WTC11 (cell line): Measurements from ENCODE around the gene METTL21A. TPM values are rescaled to one million over a fixed set of nuclear protein-coding genes. Genes with fewer than 3 reads are reported as not detected.
A peak's percentile ranks its signal among the peaks of the same experiment; 100 is the strongest.

Experiments
- ATAC-seq: fragments of 200-7000 bp; cut with Tn5 transposase; 2 replicates; pipeline ENCODE4 v1.10.0; 2021; ENCODE audit warnings: mild to moderate bottlenecking, moderate library complexity
- CTCF ChIA-PET: fragments of 300-600 bp; sonication (Branson Sonifier 250); formaldehyde crosslinking; loops from one replicate; lab custom pipeline; 2021; ENCODE audit warnings: antibody characterized with exemption; lab: Charles Lee
- POLR2A ChIA-PET: fragments of 350-600 bp; sonication (Branson Sonifier 250); formaldehyde crosslinking; loops from one replicate; lab custom pipeline; 2021; ENCODE audit warnings: antibody characterized with exemption; lab: Charles Lee
- DNase-seq: peaks from one replicate; pipeline ENCODE4 v3.0.0; 2021; ENCODE audit warnings: low spot score
- H3K27ac Mint-ChIP-seq: 2 replicates; pipeline ENCODE4 v1.8.0; 2021; ENCODE audit warnings: mixed read lengths
- H3K27me3 Mint-ChIP-seq: 2 replicates; pipeline ENCODE4 v1.8.0; 2021; ENCODE audit warnings: low read depth, mild to moderate bottlenecking, moderate library complexity, mixed read lengths
- H3K36me3 Mint-ChIP-seq: 2 replicates; pipeline ENCODE4 v1.8.0; 2021; ENCODE audit warnings: mixed read lengths
- H3K4me1 Mint-ChIP-seq: 2 replicates; pipeline ENCODE4 v1.8.0; 2022; ENCODE audit warnings: mixed read lengths
- H3K4me3 Mint-ChIP-seq: 2 replicates; pipeline ENCODE4 v1.8.0; 2021; ENCODE audit warnings: mild to moderate bottlenecking, moderate library complexity, mixed read lengths
- H3K9me3 Mint-ChIP-seq: 2 replicates; pipeline ENCODE4 v1.8.0; 2021; ENCODE audit warnings: mixed read lengths
- CBFB ChIP-seq: sonication (generic); formaldehyde crosslinking; IDR thresholded peaks from 2 replicates; pipeline ENCODE4 v1.8.1; 2022; ENCODE audit warnings: mild to moderate bottlenecking, low read depth, missing genetic modification reagents
- ETV6 ChIP-seq: sonication (generic); formaldehyde crosslinking; IDR thresholded peaks from 2 replicates; pipeline ENCODE4 v1.8.1; 2022; ENCODE audit warnings: mild to moderate bottlenecking, missing genetic modification reagents
- FOXJ3 ChIP-seq: sonication (generic); formaldehyde crosslinking; IDR thresholded peaks from 2 replicates; pipeline ENCODE4 v1.9.0; 2021; ENCODE audit warnings: missing genetic modification reagents, mild to moderate bottlenecking, borderline replicate concordance
- FOXP1 ChIP-seq: sonication (generic); formaldehyde crosslinking; IDR thresholded peaks from 2 replicates; pipeline ENCODE4 v1.8.0; 2022; ENCODE audit warnings: missing genetic modification reagents, mild to moderate bottlenecking, moderate library complexity, borderline replicate concordance
- GRHL2 ChIP-seq: fragments of 250-450 bp; sonication (Bioruptor Pico); IDR thresholded peaks from 2 replicates; pipeline ENCODE4 v1.8.0; 2022; ENCODE audit warnings: mild to moderate bottlenecking, moderate library complexity; ENCODE audit not compliant: insufficient replicate concordance, severe bottlenecking
- GTF2I ChIP-seq: fragments of 250-450 bp; sonication (Bioruptor Pico); conservative IDR thresholded peaks from 2 replicates; pipeline ENCODE4 v1.4.0; 2021; ENCODE audit warnings: mild to moderate bottlenecking
- IRF2 ChIP-seq: sonication (generic); formaldehyde crosslinking; IDR thresholded peaks from 2 replicates; pipeline ENCODE4 v1.8.0; 2022; ENCODE audit warnings: low read depth, missing genetic modification reagents, borderline replicate concordance
- MXD4 ChIP-seq: fragments of 250-450 bp; sonication (Bioruptor Pico); IDR thresholded peaks from 2 replicates; pipeline ENCODE4 v1.8.0; 2021; ENCODE audit warnings: mild to moderate bottlenecking, moderate library complexity, borderline replicate concordance
- NFYB ChIP-seq: sonication (generic); formaldehyde crosslinking; conservative IDR thresholded peaks from 2 replicates; pipeline ENCODE4 v1.8.0; 2022; ENCODE audit warnings: low read depth, missing genetic modification reagents
- NR3C1 ChIP-seq: sonication (generic); formaldehyde crosslinking; conservative IDR thresholded peaks from 2 replicates; pipeline ENCODE4 v1.8.1; 2023; ENCODE audit warnings: low read depth, mild to moderate bottlenecking, missing genetic modification reagents
- SMAD4 ChIP-seq: sonication (generic); formaldehyde crosslinking; IDR thresholded peaks from 2 replicates; pipeline ENCODE4 v1.8.0; 2022; ENCODE audit warnings: mild to moderate bottlenecking, missing genetic modification reagents
- ZNF138 ChIP-seq: sonication (generic); formaldehyde crosslinking; conservative IDR thresholded peaks from 2 replicates; pipeline ENCODE4 v1.8.1; 2022; ENCODE audit warnings: mild to moderate bottlenecking, moderate library complexity, missing genetic modification reagents
- ZNF219 ChIP-seq: sonication (generic); formaldehyde crosslinking; IDR thresholded peaks from 2 replicates; pipeline ENCODE4 v1.8.0; 2023; ENCODE audit warnings: missing genetic modification reagents, mild to moderate bottlenecking, borderline replicate concordance
- ZNF232 ChIP-seq: sonication (generic); formaldehyde crosslinking; IDR thresholded peaks from 2 replicates; pipeline ENCODE4 v1.8.0; 2022; ENCODE audit warnings: mild to moderate bottlenecking, missing genetic modification reagents
- total RNA-seq: library from RNA; stranded (reverse); gene quantifications from 3 replicates; pipeline ENCODE4 v1.2.3, GENCODE V29; 2021
- TF ChIP-seq, protein P1 (sequence below): sonication (generic); formaldehyde crosslinking; conservative IDR thresholded peaks from 2 replicates; pipeline ENCODE4 v1.8.1; 2023; ENCODE audit warnings: mild to moderate bottlenecking, low read depth, missing genetic modification reagents, moderate library complexity
- TF ChIP-seq, protein P2 (sequence below): sonication (generic); formaldehyde crosslinking; IDR thresholded peaks from 2 replicates; pipeline ENCODE4 v1.8.0; 2022; ENCODE audit warnings: mild to moderate bottlenecking, missing genetic modification reagents
- TF ChIP-seq, protein P3 (sequence below): sonication (generic); formaldehyde crosslinking; IDR thresholded peaks from 2 replicates; pipeline ENCODE4 v1.8.1; 2022; ENCODE audit warnings: mild to moderate bottlenecking, missing genetic modification reagents, moderate library complexity, borderline replicate concordance
- TF ChIP-seq, protein P4 (sequence below): fragments of 200-600 bp; IDR thresholded peaks from 2 replicates; pipeline ENCODE4 v1.8.0; 2022; ENCODE audit warnings: antibody characterized with exemption
- TF ChIP-seq, protein P5 (sequence below): sonication (generic); formaldehyde crosslinking; IDR thresholded peaks from 2 replicates; pipeline ENCODE4 v1.8.0; 2023; ENCODE audit warnings: missing genetic modification reagents
- TF ChIP-seq, protein P6 (sequence below): sonication (generic); formaldehyde crosslinking; IDR thresholded peaks from 2 replicates; pipeline ENCODE4 v1.8.1; 2023; ENCODE audit warnings: mild to moderate bottlenecking, missing genetic modification reagents
- TF ChIP-seq, protein P7 (sequence below): fragments of 250-450 bp; sonication (Bioruptor Pico); IDR thresholded peaks from 2 replicates; pipeline ENCODE4 v1.9.0; 2021; ENCODE audit warnings: mild to moderate bottlenecking, borderline replicate concordance

Gene METTL21A
- total RNA-seq, 1 experiment from 2014 or later = 56.4 TPM

DNA sequence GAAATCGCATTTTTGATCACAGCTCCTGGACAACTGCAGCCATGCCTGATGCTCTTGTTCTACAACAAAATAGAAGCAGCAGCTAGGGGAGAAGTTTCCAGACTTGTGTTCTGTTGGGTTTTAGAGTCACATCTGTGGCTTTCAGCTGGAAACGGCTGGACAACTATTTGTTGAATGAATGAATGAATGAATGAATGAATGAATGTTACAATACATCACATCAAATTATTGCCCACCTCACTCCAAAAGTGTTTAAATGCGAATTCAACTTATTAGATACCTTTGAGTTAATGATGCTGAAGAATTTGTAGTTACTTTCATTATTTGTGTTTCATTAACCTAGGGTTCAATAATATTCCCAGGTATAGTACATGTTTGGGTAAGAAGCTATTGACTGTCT is 8.5 kb upstream of the METTL21A start:
- Mint-ChIP-seq H3K36me3 (no peaks in the 10 kb centered on the region), H3K27ac (no peak overlapping the region), H3K4me3 (no peak overlapping the region), H3K4me1 (peaks cover 22% of the 10 kb centered on the region), H3K9me3 (no peaks in the 10 kb centered on the region), H3K27me3 (no peaks in the 10 kb centered on the region)
- ATAC-seq (no peak), DNase-seq (no peak)
- TF ChIP-seq, protein P1, sequence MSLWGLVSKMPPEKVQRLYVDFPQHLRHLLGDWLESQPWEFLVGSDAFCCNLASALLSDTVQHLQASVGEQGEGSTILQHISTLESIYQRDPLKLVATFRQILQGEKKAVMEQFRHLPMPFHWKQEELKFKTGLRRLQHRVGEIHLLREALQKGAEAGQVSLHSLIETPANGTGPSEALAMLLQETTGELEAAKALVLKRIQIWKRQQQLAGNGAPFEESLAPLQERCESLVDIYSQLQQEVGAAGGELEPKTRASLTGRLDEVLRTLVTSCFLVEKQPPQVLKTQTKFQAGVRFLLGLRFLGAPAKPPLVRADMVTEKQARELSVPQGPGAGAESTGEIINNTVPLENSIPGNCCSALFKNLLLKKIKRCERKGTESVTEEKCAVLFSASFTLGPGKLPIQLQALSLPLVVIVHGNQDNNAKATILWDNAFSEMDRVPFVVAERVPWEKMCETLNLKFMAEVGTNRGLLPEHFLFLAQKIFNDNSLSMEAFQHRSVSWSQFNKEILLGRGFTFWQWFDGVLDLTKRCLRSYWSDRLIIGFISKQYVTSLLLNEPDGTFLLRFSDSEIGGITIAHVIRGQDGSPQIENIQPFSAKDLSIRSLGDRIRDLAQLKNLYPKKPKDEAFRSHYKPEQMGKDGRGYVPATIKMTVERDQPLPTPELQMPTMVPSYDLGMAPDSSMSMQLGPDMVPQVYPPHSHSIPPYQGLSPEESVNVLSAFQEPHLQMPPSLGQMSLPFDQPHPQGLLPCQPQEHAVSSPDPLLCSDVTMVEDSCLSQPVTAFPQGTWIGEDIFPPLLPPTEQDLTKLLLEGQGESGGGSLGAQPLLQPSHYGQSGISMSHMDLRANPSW (CRISPR knock-in tag) = no peak
- TF ChIP-seq, protein P2, sequence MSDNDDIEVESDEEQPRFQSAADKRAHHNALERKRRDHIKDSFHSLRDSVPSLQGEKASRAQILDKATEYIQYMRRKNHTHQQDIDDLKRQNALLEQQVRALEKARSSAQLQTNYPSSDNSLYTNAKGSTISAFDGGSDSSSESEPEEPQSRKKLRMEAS = no peak
- no peak for TF ChIP-seq GRHL2 (CRISPR knock-in tag)
- no peak for TF ChIP-seq ZNF219
- TF ChIP-seq ZNF138 (CRISPR knock-in tag) = no peak
- TF ChIP-seq SMAD4 (CRISPR knock-in tag) = no peak
- TF ChIP-seq ETV6 (CRISPR knock-in tag) = no peak
- TF ChIP-seq NFYB (CRISPR knock-in tag) = no peak
- no peak for TF ChIP-seq ZNF232 (CRISPR knock-in tag)
- POLR2A ChIA-PET = interaction anchor here (0.7 kb wide), 1 partner anchor 78 kb away, joined by 4 read pairs; the partner anchor contains the start of gene CCNYL1
- CTCF ChIA-PET = interaction anchor here (2.6 kb wide), 1 partner anchor 59 kb away, joined by 11 read pairs; no protein-coding TSS in a partner anchor

DNA sequence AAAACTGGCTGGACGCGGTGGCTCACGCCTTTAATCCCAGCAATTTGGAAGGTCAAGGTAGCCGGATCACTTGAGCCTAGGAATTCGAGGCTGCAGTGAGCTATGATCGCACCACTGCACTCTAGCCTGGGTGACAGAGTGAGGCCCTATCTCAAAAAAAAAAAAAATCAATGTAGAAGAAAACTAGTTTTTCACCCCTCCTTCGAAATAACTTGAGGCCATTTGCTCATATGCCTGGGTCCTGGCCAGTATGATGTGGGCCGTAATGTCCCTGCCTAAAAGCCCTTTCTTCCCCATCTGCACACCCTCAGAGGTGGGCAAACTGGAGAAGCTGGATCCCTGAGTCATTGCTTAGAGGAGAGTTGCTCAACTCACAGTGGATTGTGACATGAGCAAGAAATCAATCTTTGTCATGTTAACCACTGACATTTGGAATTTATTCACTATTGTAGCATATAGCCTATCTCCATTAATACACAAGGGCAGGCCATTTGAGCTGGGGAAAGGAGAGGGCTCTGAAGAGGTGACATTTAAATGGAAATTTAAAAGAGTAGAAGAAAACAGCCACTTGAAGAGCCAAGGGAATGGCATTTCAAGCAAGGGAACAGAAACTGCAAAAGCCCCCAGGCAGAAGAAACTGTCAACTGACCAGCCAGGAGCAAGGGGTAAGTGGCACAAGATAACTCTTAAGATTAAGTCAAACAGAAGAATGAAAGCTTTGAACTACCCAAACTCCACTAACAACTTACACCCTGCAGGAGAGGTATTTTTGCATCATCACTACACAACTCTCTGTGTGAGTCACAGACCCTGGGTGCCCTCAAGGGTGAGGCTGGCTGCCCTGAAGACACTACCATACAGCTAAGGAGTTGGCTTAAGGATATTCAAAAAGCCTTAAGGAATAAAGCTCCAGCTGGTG is 7.6 kb upstream of the METTL21A start:
- ATAC-seq (peak; percentile 34; the same call in 1 of the 2 replicates), DNase-seq (no peak)
- Mint-ChIP-seq H3K4me3 (no peak overlapping the region), H3K9me3 (no peaks in the 10 kb centered on the region), H3K4me1 (peaks cover 22% of the 10 kb centered on the region), H3K27me3 (no peaks in the 10 kb centered on the region), H3K36me3 (no peaks in the 10 kb centered on the region), H3K27ac (peak overlapping the region; percentile 78; the same call in 1 of the 2 replicates)
- CTCF ChIA-PET = interaction anchor here (2.6 kb wide), 1 partner anchor 60 kb away, joined by 11 read pairs; no protein-coding TSS in a partner anchor
- POLR2A ChIA-PET = interaction anchor here (0.7 to 0.8 kb wide), 2 partner anchors 78 to 79 kb away, joined by 4 read pairs; partner anchors contain the start of gene CCNYL1
- no peak for TF ChIP-seq FOXJ3
- no peak for TF ChIP-seq MXD4
- no peak for TF ChIP-seq FOXP1 (CRISPR knock-in tag)
- TF ChIP-seq, protein P3, sequence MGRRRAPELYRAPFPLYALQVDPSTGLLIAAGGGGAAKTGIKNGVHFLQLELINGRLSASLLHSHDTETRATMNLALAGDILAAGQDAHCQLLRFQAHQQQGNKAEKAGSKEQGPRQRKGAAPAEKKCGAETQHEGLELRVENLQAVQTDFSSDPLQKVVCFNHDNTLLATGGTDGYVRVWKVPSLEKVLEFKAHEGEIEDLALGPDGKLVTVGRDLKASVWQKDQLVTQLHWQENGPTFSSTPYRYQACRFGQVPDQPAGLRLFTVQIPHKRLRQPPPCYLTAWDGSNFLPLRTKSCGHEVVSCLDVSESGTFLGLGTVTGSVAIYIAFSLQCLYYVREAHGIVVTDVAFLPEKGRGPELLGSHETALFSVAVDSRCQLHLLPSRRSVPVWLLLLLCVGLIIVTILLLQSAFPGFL (CRISPR knock-in tag) = no peak
- TF ChIP-seq, protein P4, sequence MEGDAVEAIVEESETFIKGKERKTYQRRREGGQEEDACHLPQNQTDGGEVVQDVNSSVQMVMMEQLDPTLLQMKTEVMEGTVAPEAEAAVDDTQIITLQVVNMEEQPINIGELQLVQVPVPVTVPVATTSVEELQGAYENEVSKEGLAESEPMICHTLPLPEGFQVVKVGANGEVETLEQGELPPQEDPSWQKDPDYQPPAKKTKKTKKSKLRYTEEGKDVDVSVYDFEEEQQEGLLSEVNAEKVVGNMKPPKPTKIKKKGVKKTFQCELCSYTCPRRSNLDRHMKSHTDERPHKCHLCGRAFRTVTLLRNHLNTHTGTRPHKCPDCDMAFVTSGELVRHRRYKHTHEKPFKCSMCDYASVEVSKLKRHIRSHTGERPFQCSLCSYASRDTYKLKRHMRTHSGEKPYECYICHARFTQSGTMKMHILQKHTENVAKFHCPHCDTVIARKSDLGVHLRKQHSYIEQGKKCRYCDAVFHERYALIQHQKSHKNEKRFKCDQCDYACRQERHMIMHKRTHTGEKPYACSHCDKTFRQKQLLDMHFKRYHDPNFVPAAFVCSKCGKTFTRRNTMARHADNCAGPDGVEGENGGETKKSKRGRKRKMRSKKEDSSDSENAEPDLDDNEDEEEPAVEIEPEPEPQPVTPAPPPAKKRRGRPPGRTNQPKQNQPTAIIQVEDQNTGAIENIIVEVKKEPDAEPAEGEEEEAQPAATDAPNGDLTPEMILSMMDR = no peak
- TF ChIP-seq NR3C1 (CRISPR knock-in tag) = no peak
- TF ChIP-seq, protein P5, sequence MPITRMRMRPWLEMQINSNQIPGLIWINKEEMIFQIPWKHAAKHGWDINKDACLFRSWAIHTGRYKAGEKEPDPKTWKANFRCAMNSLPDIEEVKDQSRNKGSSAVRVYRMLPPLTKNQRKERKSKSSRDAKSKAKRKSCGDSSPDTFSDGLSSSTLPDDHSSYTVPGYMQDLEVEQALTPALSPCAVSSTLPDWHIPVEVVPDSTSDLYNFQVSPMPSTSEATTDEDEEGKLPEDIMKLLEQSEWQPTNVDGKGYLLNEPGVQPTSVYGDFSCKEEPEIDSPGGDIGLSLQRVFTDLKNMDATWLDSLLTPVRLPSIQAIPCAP (CRISPR knock-in tag) = no peak
- TF ChIP-seq CBFB (CRISPR knock-in tag) = no peak
- no peak for TF ChIP-seq ETV6 (CRISPR knock-in tag)
- TF ChIP-seq GTF2I (CRISPR knock-in tag) = no peak
- TF ChIP-seq, protein P6, sequence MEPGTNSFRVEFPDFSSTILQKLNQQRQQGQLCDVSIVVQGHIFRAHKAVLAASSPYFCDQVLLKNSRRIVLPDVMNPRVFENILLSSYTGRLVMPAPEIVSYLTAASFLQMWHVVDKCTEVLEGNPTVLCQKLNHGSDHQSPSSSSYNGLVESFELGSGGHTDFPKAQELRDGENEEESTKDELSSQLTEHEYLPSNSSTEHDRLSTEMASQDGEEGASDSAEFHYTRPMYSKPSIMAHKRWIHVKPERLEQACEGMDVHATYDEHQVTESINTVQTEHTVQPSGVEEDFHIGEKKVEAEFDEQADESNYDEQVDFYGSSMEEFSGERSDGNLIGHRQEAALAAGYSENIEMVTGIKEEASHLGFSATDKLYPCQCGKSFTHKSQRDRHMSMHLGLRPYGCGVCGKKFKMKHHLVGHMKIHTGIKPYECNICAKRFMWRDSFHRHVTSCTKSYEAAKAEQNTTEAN (CRISPR knock-in tag) = no peak
- TF ChIP-seq, protein P7, sequence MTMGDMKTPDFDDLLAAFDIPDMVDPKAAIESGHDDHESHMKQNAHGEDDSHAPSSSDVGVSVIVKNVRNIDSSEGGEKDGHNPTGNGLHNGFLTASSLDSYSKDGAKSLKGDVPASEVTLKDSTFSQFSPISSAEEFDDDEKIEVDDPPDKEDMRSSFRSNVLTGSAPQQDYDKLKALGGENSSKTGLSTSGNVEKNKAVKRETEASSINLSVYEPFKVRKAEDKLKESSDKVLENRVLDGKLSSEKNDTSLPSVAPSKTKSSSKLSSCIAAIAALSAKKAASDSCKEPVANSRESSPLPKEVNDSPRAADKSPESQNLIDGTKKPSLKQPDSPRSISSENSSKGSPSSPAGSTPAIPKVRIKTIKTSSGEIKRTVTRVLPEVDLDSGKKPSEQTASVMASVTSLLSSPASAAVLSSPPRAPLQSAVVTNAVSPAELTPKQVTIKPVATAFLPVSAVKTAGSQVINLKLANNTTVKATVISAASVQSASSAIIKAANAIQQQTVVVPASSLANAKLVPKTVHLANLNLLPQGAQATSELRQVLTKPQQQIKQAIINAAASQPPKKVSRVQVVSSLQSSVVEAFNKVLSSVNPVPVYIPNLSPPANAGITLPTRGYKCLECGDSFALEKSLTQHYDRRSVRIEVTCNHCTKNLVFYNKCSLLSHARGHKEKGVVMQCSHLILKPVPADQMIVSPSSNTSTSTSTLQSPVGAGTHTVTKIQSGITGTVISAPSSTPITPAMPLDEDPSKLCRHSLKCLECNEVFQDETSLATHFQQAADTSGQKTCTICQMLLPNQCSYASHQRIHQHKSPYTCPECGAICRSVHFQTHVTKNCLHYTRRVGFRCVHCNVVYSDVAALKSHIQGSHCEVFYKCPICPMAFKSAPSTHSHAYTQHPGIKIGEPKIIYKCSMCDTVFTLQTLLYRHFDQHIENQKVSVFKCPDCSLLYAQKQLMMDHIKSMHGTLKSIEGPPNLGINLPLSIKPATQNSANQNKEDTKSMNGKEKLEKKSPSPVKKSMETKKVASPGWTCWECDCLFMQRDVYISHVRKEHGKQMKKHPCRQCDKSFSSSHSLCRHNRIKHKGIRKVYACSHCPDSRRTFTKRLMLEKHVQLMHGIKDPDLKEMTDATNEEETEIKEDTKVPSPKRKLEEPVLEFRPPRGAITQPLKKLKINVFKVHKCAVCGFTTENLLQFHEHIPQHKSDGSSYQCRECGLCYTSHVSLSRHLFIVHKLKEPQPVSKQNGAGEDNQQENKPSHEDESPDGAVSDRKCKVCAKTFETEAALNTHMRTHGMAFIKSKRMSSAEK (CRISPR knock-in tag) = no peak
- no peak for TF ChIP-seq IRF2 (CRISPR knock-in tag)
